CD4-positive, alpha-beta memory T cell (primary cell): ENCODE measurements around the gene ENTR1. TPM values are rescaled to one million over a fixed set of nuclear protein-coding genes. Genes with fewer than 3 reads are reported as not detected.

Source experiments
- CTCF ChIA-PET: fragments of 350-600 bp; sonication (Branson Sonifier 250); formaldehyde crosslinking; loops from one replicate; lab custom pipeline; 2021; ENCODE audit warnings: inconsistent platforms; ENCODE audit not compliant: partially characterized antibody; lab: Charles Lee
- POLR2A ChIA-PET: fragments of 350-600 bp; sonication (Branson Sonifier 250); formaldehyde crosslinking; loops from one replicate; lab custom pipeline; 2021; ENCODE audit not compliant: partially characterized antibody; lab: Charles Lee
- DNase-seq, 5 donors: peaks; one replicate each; pipeline versions ENCODE4 v3.0.0 to v3.0.0-alpha.2; 2020 to 2022; ENCODE audit warnings: mixed read lengths in 1 of 5
- H3K27ac ChIP-seq: one replicate; pipeline ENCODE4 v1.7.0; 2013; ENCODE audit warnings: low read depth, low read length
- H3K27me3 ChIP-seq: 2 replicates; pipeline ENCODE4 v1.7.0; 2013; ENCODE audit warnings: mild to moderate bottlenecking, low read length, moderate library complexity; ENCODE audit not compliant: insufficient read depth
- H3K36me3 ChIP-seq: 2 replicates; pipeline ENCODE4 v1.7.0; 2013; ENCODE audit warnings: mild to moderate bottlenecking, low read length, moderate library complexity; ENCODE audit not compliant: insufficient read depth
- H3K4me1 ChIP-seq: 2 replicates; pipeline ENCODE4 v1.7.0; 2013; ENCODE audit warnings: mild to moderate bottlenecking, low read length, moderate library complexity; ENCODE audit not compliant: insufficient read depth
- H3K4me3 ChIP-seq, 2 donors: one replicate each; pipeline ENCODE4 v1.7.0; 2013; ENCODE audit warnings: low read length in 2 of 2, mild to moderate bottlenecking in 1 of 2
- H3K9me3 ChIP-seq, 2 donors: one replicate each; pipeline ENCODE4 v1.7.0; 2013; ENCODE audit warnings: low read length in 2 of 2, control low read depth in 1 of 2; ENCODE audit not compliant: control insufficient read depth in 1 of 2
- H3K27ac Mint-ChIP-seq, 7 donors: one replicate each; pipeline ENCODE4 v1.8.0; 2020 to 2021; ENCODE audit warnings: mixed read lengths in 7 of 7, mild to moderate bottlenecking in 6 of 7, inconsistent platforms in 3 of 7, moderate library complexity in 3 of 7
- H3K27me3 Mint-ChIP-seq, 2 donors: one replicate each; pipeline ENCODE4 v1.8.0; 2020 to 2021; ENCODE audit warnings: mixed read lengths in 2 of 2
- H3K36me3 Mint-ChIP-seq, 2 donors: one replicate each; pipeline ENCODE4 v1.8.0; 2020 to 2021; ENCODE audit warnings: mixed read lengths in 2 of 2, inconsistent platforms in 1 of 2, mild to moderate bottlenecking in 1 of 2
- H3K4me1 Mint-ChIP-seq, 4 donors: one replicate each; pipeline ENCODE4 v1.8.0; 2020 to 2021; ENCODE audit warnings: mixed read lengths in 4 of 4, mild to moderate bottlenecking in 1 of 4
- H3K4me3 Mint-ChIP-seq, 8 donors: one replicate each; pipeline ENCODE4 v1.8.0; 2020 to 2021; ENCODE audit warnings: mixed read lengths in 8 of 8, mild to moderate bottlenecking in 7 of 8, moderate library complexity in 6 of 8, inconsistent platforms in 3 of 8
- H3K9me3 Mint-ChIP-seq, 8 donors: one replicate each; pipeline ENCODE4 v1.8.0; 2020 to 2021; ENCODE audit warnings: mixed read lengths in 8 of 8, mild to moderate bottlenecking in 5 of 8, inconsistent platforms in 3 of 8, moderate library complexity in 1 of 8
- intact Hi-C: fragments of 100-400 bp; cut with micrococcal nuclease; formaldehyde crosslinking; loops from one replicate; pipeline ENCODE4 v1.15.1; 2023
- polyA plus RNA-seq, 2 donors: library from polyadenylated mRNA; unstranded; fragments of 300-500 nt; fragmentation: Illumina TruSeq; gene quantifications; one replicate each; pipeline ENCODE4 v1.2.3, GENCODE V29; 2021
- total RNA-seq, 2 experiments: library from RNA; stranded (reverse); gene quantifications; one replicate each; pipeline ENCODE4 v1.2.3, GENCODE V29; 2021

ENTR1 gene
- total and polyA plus RNA-seq, 4 experiments from 2014 or later = 8.3 to 85.9 (median 47.8) TPM

- Mint-ChIP-seq H3K9me3 (peaks cover 0 to 2% (median 0%) of the 10 kb centered on the region in 8 donors), H3K4me1 (peaks cover 0 to 9% (median 0%) of the 10 kb centered on the region in 4 donors), H3K4me3 (no peak overlapping the region), H3K27me3 (no peaks in the 10 kb centered on the region), H3K27ac (no peak overlapping the region), H3K36me3 (peaks cover 0 to 7% of the 10 kb centered on the region in 2 donors)
- Histone ChIP-seq H3K9me3 (no peaks in the 10 kb centered on the region), H3K27ac (no peak overlapping the region), H3K4me1 (peaks cover 14% of the 10 kb centered on the region), H3K27me3 (no peaks in the 10 kb centered on the region), H3K36me3 (no peaks in the 10 kb centered on the region), H3K4me3 (no peak overlapping the region)
- POLR2A ChIA-PET = no interaction called here
- DNase-seq = no peak
- intact Hi-C loops = no loop called here
- CTCF ChIA-PET = no interaction called here
These were observed 43.6 kb downstream of the ENTR1 start for GRCh38 chr9:136366826-136367225.

- H3K9me3 Mint-ChIP-seq = peaks cover 0 to 2% (median 0%) of the 10 kb centered on the region in 8 donors
- H3K27me3 ChIP-seq = no peaks in the 10 kb centered on the region
- peak overlapping the region in 1 of 7 donors; percentile 72 for H3K27ac Mint-ChIP-seq
- no peak overlapping the region for H3K4me3 ChIP-seq
- CTCF ChIA-PET = no interaction called here
- H3K36me3 Mint-ChIP-seq = peaks cover 0 to 7% of the 10 kb centered on the region in 2 donors
- no peaks in the 10 kb centered on the region for H3K9me3 ChIP-seq
- peak overlapping the region in 2 of 8 donors; percentile 9 to 62 for H3K4me3 Mint-ChIP-seq
- no peak overlapping the region for H3K27ac ChIP-seq
- H3K4me1 ChIP-seq = peaks cover 14% of the 10 kb centered on the region
- intact Hi-C loops = no loop called here
- POLR2A ChIA-PET = interaction anchor here (1.0 kb wide), 1 partner anchor 44 kb away, joined by 3 read pairs; no protein-coding TSS in a partner anchor
- no peak for DNase-seq
- no peaks in the 10 kb centered on the region for H3K27me3 Mint-ChIP-seq
- peaks cover 0 to 9% (median 0%) of the 10 kb centered on the region in 4 donors for H3K4me1 Mint-ChIP-seq
- H3K36me3 ChIP-seq = no peaks in the 10 kb centered on the region
These were observed 44.6 kb downstream of the ENTR1 start for GRCh38 chr9:136365775-136366222.

- H3K4me3 Mint-ChIP-seq = peak overlapping the region in 2 of 8 donors; percentile 13 to 26
- Histone ChIP-seq H3K27me3 (no peaks in the 10 kb centered on the region), H3K36me3 (no peaks in the 10 kb centered on the region), H3K9me3 (no peaks in the 10 kb centered on the region), H3K4me1 (peaks cover 14% of the 10 kb centered on the region), H3K27ac (no peak overlapping the region), H3K4me3 (no peak overlapping the region)
- H3K27ac Mint-ChIP-seq = peak overlapping the region in 2 of 7 donors; percentile 12 to 72
- peaks cover 0 to 9% (median 0%) of the 10 kb centered on the region in 4 donors for H3K4me1 Mint-ChIP-seq
- peaks cover 0 to 2% (median 0%) of the 10 kb centered on the region in 8 donors for H3K9me3 Mint-ChIP-seq
- DNase-seq = no peak
- CTCF ChIA-PET = interaction anchor here (2.5 kb wide), 1 partner anchor 37 kb away, joined by 20 read pairs; no protein-coding TSS in a partner anchor
- intact Hi-C loops = no loop called here
- POLR2A ChIA-PET = interaction anchor here (1.0 kb wide), 1 partner anchor 45 kb away, joined by 3 read pairs; no protein-coding TSS in a partner anchor
- peaks cover 0 to 12% of the 10 kb centered on the region in 2 donors for H3K36me3 Mint-ChIP-seq
- no peaks in the 10 kb centered on the region for H3K27me3 Mint-ChIP-seq
These were observed 45.3 kb downstream of the ENTR1 start for GRCh38 chr9:136364942-136365774.

- Mint-ChIP-seq H3K27me3 (no peaks in the 10 kb centered on the region), H3K27ac (peak overlapping the region in 1 of 7 donors; percentile 91), H3K36me3 (peaks cover 0 to 15% of the 10 kb centered on the region in 2 donors), H3K4me3 (peak overlapping the region in 3 of 8 donors; percentile 21 to 53 (median 36)), H3K9me3 (peaks cover 0 to 2% (median 0%) of the 10 kb centered on the region in 8 donors), H3K4me1 (peaks cover 0 to 9% (median 0%) of the 10 kb centered on the region in 4 donors)
- peak overlapping the region in 1 of 2 donors; percentile 5 for H3K4me3 ChIP-seq
- no peaks in the 10 kb centered on the region for H3K9me3 ChIP-seq
- POLR2A ChIA-PET = interaction anchor here (0.6 to 2.8 kb wide), 16 partner anchors 13 to 876 kb away, joined by 3 to 27 read pairs (median 6); partner anchors contain the start of genes ENTR1, GPSM1, PMPCA and SNAPC4
- CTCF ChIA-PET = interaction anchor here (0.6 to 2.5 kb wide), 7 partner anchors 20 to 45 kb away, joined by 3 to 20 read pairs (median 7); no protein-coding TSS in a partner anchor
- no peak overlapping the region for H3K27ac ChIP-seq
- DNase-seq = no peak
- H3K27me3 ChIP-seq = no peaks in the 10 kb centered on the region
- H3K36me3 ChIP-seq = no peaks in the 10 kb centered on the region
- intact Hi-C loops = loop anchor here (1.0 kb wide), 5 partner anchors 36 to 119 kb away; partner anchors contain the start of genes GPSM1, QSOX2, SEC16A and SNAPC4
- peaks cover 14% of the 10 kb centered on the region for H3K4me1 ChIP-seq
These were observed 46.3 kb downstream of the ENTR1 start for GRCh38 chr9:136363949-136364748.

GRCh38 chr9:136363106-136363948, 47.1 kb downstream of the ENTR1 start, which contains the start of gene DNLZ:
Gene DNLZ (minus strand): TSS chr9:136363744. CDS start chr9:136363714, 30 bp downstream.
- peak; percentile 87 to 90 (median 88) for DNase-seq
- Histone ChIP-seq H3K4me3 (peak within 1 kb of the TSS in 1 of 2 donors; percentile 59), H3K27me3 (no peaks in the 10 kb centered on the region), H3K27ac (peak within 1 kb of the TSS; percentile 76), H3K36me3 (no peaks in the 10 kb centered on the region), H3K9me3 (no peaks in the 10 kb centered on the region), H3K4me1 (peaks cover 14% of the 10 kb centered on the region)
- Mint-ChIP-seq H3K27ac (peak within 1 kb of the TSS; percentile 78 to 92 (median 85)), H3K27me3 (no peaks in the 10 kb centered on the region), H3K9me3 (peaks cover 0 to 2% (median 0%) of the 10 kb centered on the region in 8 donors), H3K4me3 (peak within 1 kb of the TSS; percentile 83 to 91 (median 86)), H3K4me1 (peaks cover 0 to 9% (median 0%) of the 10 kb centered on the region in 4 donors), H3K36me3 (peaks cover 0 to 16% of the 10 kb centered on the region in 2 donors)
- CTCF ChIA-PET = interaction anchor here (0.6 to 2.5 kb wide), 12 partner anchors 21 to 118 kb away, joined by 3 to 20 read pairs (median 3); no protein-coding TSS in a partner anchor
- POLR2A ChIA-PET = interaction anchor here (0.6 to 2.8 kb wide), 20 partner anchors 9 to 877 kb away, joined by 3 to 27 read pairs (median 5); partner anchors contain the start of genes ENTR1, GPSM1, PMPCA and SNAPC4
- intact Hi-C loops = loop anchor here (1.0 kb wide), 5 partner anchors 36 to 120 kb away; partner anchors contain the start of genes GPSM1, QSOX2, SEC16A and SNAPC4

- no peak for DNase-seq
- Mint-ChIP-seq H3K4me1 (peaks cover 0 to 9% (median 0%) of the 10 kb centered on the region in 4 donors), H3K9me3 (peaks cover 0 to 2% (median 0%) of the 10 kb centered on the region in 8 donors), H3K4me3 (peak overlapping the region in 5 of 8 donors; percentile 15 to 87 (median 85)), H3K36me3 (peaks cover 0 to 16% of the 10 kb centered on the region in 2 donors), H3K27me3 (no peaks in the 10 kb centered on the region), H3K27ac (peak overlapping the region in 6 of 7 donors; percentile 57 to 92 (median 83))
- Histone ChIP-seq H3K9me3 (no peaks in the 10 kb centered on the region), H3K27me3 (no peaks in the 10 kb centered on the region), H3K36me3 (no peaks in the 10 kb centered on the region), H3K4me3 (no peak overlapping the region), H3K27ac (peak overlapping the region; percentile 76), H3K4me1 (peaks cover 14% of the 10 kb centered on the region)
- ChIA-PET POLR2A (interaction anchor here (0.8 to 2.8 kb wide), 13 partner anchors 8 to 365 kb away, joined by 3 to 27 read pairs (median 6); partner anchors contain the start of genes ENTR1, GPSM1, PMPCA and SNAPC4), CTCF (interaction anchor here (0.6 to 2.5 kb wide), 8 partner anchors 22 to 117 kb away, joined by 3 to 20 read pairs (median 3); no protein-coding TSS in a partner anchor)
- intact Hi-C loops = no loop called here
These were observed 48.0 kb downstream of the ENTR1 start for GRCh38 chr9:136362450-136362784.
